GM19452 (cell line): Measurements from ENCODE around the gene SPHK2.
"Not testable (repeated sequence)": the region's sequence is repeated elsewhere in the genome, so short reads cannot be mapped to it uniquely, and the experiment has no call there.

Source experiments
- ATAC-seq: cut with Tn5 transposase; IDR thresholded peaks from one replicate; pipeline ENCODE4 v1.9.1; 2021; ENCODE audit not compliant: unreplicated experiment

Gene SPHK2

GRCh38 chr19:48676887-48677286, 57.6 kb downstream of the SPHK2 start:
- no peak for ATAC-seq

DNA sequence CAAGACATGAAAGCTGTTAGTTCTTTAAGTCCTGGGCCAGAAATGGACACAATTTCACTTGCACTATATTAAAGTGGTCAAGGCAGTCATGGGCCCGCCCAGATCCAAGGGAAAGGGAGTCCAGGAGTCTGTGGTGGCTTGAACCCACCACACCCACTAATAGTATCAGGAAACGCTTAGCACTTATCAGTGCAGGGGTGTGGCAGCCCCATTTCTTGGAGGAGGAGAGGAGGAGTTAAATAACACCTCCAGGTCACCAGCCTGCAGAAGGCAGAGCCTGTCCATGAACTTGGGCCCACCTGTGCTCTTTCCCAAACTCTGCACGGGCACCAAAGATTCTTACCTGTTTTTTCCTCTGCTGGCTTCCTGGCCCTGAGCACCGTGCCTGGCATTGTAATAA, 58.9 kb downstream of the SPHK2 start:
- ATAC-seq: no peak

- ATAC-seq: not testable (repeated sequence)
These were observed 60.7 kb downstream of the SPHK2 start for GRCh38 chr19:48680006-48680405.
